ENCODE data around the gene SPTBN4. TPM values are rescaled to one million over a fixed set of nuclear protein-coding genes. Genes with fewer than 3 reads are reported as not detected.

The SPTBN4 gene
- polyA plus RNA-seq, 1 donor from 2014 or later = 12.7 TPM

DNA sequence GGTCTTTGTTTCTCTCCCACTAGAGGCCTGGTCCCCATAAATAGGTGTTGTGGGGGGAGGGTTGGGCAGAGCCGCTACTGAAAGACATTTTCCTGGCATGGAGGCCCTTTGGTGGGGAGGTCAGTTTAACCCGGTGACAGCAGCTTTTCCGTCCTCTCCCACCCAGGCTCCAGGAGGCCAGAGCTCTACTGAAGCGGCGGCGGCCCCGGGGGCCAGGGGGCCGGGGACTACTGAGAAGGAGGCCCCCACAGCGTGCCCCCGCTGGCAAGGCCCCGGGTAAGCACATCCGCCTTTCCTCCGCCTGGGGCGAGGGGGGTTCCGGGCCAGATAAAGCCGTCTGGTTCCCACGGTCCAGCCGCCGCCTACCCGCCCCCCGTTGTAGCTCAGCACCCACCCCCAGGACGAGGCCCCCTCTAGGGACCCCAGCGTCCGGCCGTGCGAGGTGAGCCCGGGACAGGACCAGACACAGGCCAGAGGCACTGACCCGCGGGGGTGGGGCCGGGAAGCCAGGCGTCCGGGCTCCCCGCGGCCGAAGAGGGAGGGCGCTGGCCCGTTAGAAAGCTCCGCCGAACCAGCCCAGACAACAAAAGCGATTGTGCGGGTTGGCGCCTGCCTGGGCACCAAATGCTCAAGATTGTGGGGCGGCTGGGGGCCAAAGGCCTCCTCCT, 133.2 kb downstream of the SPTBN4 start:
- TF ChIP-seq EP300 (conservative IDR thresholded peaks at IDR 0.05; ENCODE audit: poor library complexity, severe bottlenecking) (no peak), TAF1 (IDR thresholded peaks at IDR 0.05; ENCODE audit: low read depth) (no peak)
- peaks cover 4% of the 10 kb centered on the region for H3F3A ChIP-seq (ENCODE audit: insufficient read depth, low read length, poor library complexity, severe bottlenecking)
- no peaks in the 10 kb centered on the region for H3K79me2 ChIP-seq (replicated peaks; ENCODE audit: insufficient read depth, low read length)
- no peaks in the 10 kb centered on the region for H3K9me3 ChIP-seq (ENCODE audit: low read length)
- no peaks in the 10 kb centered on the region for H3K9me2 ChIP-seq (ENCODE audit: insufficient read depth, low read length)
- no peak overlapping the region for H3K27ac ChIP-seq (ENCODE audit: low read length)
- H3K4me2 ChIP-seq (ENCODE audit: low read length) = no peak overlapping the region
- H3K36me3 ChIP-seq (ENCODE audit: insufficient read depth, low read length) = no peaks in the 10 kb centered on the region
- peak overlapping the region; percentile 61 for H3K4me3 ChIP-seq (ENCODE audit: low read length)
- no peaks in the 10 kb centered on the region for H4K20me1 ChIP-seq (ENCODE audit: insufficient read depth)
- peaks cover 34% of the 10 kb centered on the region for H3K27me3 ChIP-seq (ENCODE audit: insufficient read depth, low read depth, low read length)
- H3K9ac ChIP-seq (ENCODE audit: low read length) = peak overlapping the region; percentile 27
- H2AFZ ChIP-seq (ENCODE audit: low read depth, low read length) = no peak overlapping the region

DNA sequence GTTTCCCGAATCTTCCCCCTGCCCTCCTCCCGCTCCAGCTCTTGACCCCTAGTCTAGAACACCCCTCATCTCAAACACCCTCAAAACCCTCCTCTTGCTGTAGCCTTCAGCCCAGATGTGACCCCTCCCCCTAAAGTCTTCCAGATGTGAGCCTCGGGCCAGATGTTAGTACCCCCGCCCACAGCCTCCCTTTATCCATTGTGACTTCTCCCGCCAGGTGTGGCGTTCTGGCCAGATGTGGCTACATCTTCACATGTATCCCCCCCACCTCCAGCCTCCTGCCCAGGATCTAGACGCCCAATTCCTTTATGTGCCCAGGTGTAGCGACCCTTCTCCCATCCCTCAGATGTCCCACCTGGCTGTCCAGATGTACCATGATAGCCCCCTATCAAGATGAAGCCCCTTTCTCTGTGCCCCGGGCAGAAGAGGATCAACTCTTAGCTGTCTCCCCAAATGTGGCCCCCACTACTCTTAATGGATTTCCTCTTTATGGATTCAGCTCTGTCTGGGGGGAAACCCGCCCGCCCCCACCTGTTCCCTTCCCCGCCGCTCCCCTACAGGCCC, 133.9 kb downstream of the SPTBN4 start:
- no peak overlapping the region for H2AFZ ChIP-seq (ENCODE audit: low read depth, low read length)
- no peaks in the 10 kb centered on the region for H3K36me3 ChIP-seq (ENCODE audit: insufficient read depth, low read length)
- TF ChIP-seq RAD21 (conservative IDR thresholded peaks at IDR 0.05) = no peak
- TF ChIP-seq EP300 (conservative IDR thresholded peaks at IDR 0.05; ENCODE audit: poor library complexity, severe bottlenecking) = no peak
- TF ChIP-seq, protein P1, sequence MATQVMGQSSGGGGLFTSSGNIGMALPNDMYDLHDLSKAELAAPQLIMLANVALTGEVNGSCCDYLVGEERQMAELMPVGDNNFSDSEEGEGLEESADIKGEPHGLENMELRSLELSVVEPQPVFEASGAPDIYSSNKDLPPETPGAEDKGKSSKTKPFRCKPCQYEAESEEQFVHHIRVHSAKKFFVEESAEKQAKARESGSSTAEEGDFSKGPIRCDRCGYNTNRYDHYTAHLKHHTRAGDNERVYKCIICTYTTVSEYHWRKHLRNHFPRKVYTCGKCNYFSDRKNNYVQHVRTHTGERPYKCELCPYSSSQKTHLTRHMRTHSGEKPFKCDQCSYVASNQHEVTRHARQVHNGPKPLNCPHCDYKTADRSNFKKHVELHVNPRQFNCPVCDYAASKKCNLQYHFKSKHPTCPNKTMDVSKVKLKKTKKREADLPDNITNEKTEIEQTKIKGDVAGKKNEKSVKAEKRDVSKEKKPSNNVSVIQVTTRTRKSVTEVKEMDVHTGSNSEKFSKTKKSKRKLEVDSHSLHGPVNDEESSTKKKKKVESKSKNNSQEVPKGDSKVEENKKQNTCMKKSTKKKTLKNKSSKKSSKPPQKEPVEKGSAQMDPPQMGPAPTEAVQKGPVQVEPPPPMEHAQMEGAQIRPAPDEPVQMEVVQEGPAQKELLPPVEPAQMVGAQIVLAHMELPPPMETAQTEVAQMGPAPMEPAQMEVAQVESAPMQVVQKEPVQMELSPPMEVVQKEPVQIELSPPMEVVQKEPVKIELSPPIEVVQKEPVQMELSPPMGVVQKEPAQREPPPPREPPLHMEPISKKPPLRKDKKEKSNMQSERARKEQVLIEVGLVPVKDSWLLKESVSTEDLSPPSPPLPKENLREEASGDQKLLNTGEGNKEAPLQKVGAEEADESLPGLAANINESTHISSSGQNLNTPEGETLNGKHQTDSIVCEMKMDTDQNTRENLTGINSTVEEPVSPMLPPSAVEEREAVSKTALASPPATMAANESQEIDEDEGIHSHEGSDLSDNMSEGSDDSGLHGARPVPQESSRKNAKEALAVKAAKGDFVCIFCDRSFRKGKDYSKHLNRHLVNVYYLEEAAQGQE (IDR thresholded peaks at IDR 0.05; ENCODE audit: borderline replicate concordance) = no peak
- no peak for TF ChIP-seq SMC3 (conservative IDR thresholded peaks at IDR 0.05; ENCODE audit: poor library complexity)
- TF ChIP-seq TAF1 (IDR thresholded peaks at IDR 0.05; ENCODE audit: low read depth) = no peak
- H3K9me2 ChIP-seq (ENCODE audit: insufficient read depth, low read length) = no peaks in the 10 kb centered on the region
- H3F3A ChIP-seq (ENCODE audit: insufficient read depth, low read length, poor library complexity, severe bottlenecking) = peaks cover 4% of the 10 kb centered on the region
- H4K20me1 ChIP-seq (ENCODE audit: insufficient read depth) = no peaks in the 10 kb centered on the region
- no peaks in the 10 kb centered on the region for H3K9me3 ChIP-seq (ENCODE audit: low read length)
- peak overlapping the region; percentile 31 for H3K4me3 ChIP-seq (ENCODE audit: low read length)
- H3K27ac ChIP-seq (ENCODE audit: low read length) = no peak overlapping the region
- H3K4me2 ChIP-seq (ENCODE audit: low read length) = no peak overlapping the region
- H3K79me2 ChIP-seq (replicated peaks; ENCODE audit: insufficient read depth, low read length) = no peaks in the 10 kb centered on the region
- no peak overlapping the region for H3K9ac ChIP-seq (ENCODE audit: low read length)
- peaks cover 40% of the 10 kb centered on the region for H3K27me3 ChIP-seq (ENCODE audit: insufficient read depth, low read depth, low read length)

DNA sequence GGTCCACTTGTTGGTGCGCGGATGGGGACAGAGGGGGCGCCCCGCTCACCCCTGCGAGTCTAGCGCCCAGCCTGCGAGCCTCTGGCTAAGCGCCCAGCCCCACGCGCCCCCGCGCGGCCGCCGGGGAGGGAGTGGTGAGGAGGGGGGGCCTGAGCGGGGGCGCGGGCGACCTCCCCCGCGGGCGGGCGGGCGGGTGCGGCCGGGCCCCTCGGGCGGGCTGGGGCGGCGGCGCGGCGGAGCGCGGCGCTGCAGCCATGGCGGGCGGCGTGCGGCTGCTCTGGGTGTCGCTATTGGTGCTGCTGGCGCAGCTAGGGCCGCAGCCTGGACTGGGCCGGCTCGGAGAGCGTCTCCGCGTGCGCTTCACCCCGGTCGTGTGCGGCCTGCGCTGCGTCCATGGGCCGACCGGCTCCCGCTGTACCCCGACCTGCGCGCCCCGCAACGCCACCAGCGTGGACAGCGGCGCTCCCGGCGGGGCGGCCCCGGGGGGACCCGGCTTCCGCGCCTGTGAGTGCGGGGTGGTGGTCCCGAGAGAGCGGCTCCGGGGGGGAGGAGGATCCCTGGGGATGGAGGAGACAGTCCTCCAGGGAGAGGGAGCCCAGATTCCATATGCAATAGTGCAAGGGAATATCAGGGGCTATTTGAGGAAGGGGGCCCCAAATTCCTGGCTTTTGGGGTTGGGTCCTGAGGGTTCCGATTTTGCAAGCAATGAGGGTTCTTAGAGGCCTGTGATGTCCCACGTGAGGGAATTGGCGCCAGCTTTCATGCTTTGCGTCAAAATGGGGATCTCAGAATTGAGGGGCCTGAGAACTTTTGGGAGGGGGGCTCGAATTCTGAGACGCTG, 134.6 kb downstream of the SPTBN4 start, which contains the start of gene LTBP4:
LTBP4 (plus strand) TSS at position 236 of the 841 bp plus-strand sequence; CDS start at position 255, 19 bp downstream.
- H3K27me3 ChIP-seq (ENCODE audit: insufficient read depth, low read depth, low read length) = peaks cover 47% of the 10 kb centered on the region
- H4K20me1 ChIP-seq (ENCODE audit: insufficient read depth) = no peaks in the 10 kb centered on the region
- peak within 1 kb of the TSS; percentile 27 for H3K9ac ChIP-seq (ENCODE audit: low read length)
- peak within 1 kb of the TSS; percentile 51 for H3K4me3 ChIP-seq (ENCODE audit: low read length)
- H3K79me2 ChIP-seq (replicated peaks; ENCODE audit: insufficient read depth, low read length) = no peaks in the 10 kb centered on the region
- H3F3A ChIP-seq (ENCODE audit: insufficient read depth, low read length, poor library complexity, severe bottlenecking) = peaks cover 4% of the 10 kb centered on the region
- no peaks in the 10 kb centered on the region for H3K9me2 ChIP-seq (ENCODE audit: insufficient read depth, low read length)
- H3K27ac ChIP-seq (ENCODE audit: low read length) = no peak within 1 kb of the TSS
- H3K9me3 ChIP-seq (ENCODE audit: low read length) = no peaks in the 10 kb centered on the region
- TF ChIP-seq EP300 (conservative IDR thresholded peaks at IDR 0.05; ENCODE audit: poor library complexity, severe bottlenecking) (no peak), TAF1 (IDR thresholded peaks at IDR 0.05; ENCODE audit: low read depth) (no peak), RAD21 (conservative IDR thresholded peaks at IDR 0.05) (no peak), MXI1 (conservative IDR thresholded peaks at IDR 0.05; ENCODE audit: poor library complexity, severe bottlenecking) (no peak), EZH2 (IDR thresholded peaks at IDR 0.05; ENCODE audit: borderline replicate concordance, insufficient read depth, low read length, poor library complexity, severe bottlenecking) (no peak), SMC3 (conservative IDR thresholded peaks at IDR 0.05; ENCODE audit: poor library complexity) (no peak), POLR2AphosphoS5 (IDR thresholded peaks at IDR 0.05) (no peak)
- TF ChIP-seq, protein P1 (IDR thresholded peaks at IDR 0.05; ENCODE audit: borderline replicate concordance) = no peak
- TF ChIP-seq, protein P2, sequence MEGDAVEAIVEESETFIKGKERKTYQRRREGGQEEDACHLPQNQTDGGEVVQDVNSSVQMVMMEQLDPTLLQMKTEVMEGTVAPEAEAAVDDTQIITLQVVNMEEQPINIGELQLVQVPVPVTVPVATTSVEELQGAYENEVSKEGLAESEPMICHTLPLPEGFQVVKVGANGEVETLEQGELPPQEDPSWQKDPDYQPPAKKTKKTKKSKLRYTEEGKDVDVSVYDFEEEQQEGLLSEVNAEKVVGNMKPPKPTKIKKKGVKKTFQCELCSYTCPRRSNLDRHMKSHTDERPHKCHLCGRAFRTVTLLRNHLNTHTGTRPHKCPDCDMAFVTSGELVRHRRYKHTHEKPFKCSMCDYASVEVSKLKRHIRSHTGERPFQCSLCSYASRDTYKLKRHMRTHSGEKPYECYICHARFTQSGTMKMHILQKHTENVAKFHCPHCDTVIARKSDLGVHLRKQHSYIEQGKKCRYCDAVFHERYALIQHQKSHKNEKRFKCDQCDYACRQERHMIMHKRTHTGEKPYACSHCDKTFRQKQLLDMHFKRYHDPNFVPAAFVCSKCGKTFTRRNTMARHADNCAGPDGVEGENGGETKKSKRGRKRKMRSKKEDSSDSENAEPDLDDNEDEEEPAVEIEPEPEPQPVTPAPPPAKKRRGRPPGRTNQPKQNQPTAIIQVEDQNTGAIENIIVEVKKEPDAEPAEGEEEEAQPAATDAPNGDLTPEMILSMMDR (IDR thresholded peaks at IDR 0.05; ENCODE audit: poor library complexity, severe bottlenecking) = no peak
- no peaks in the 10 kb centered on the region for H3K36me3 ChIP-seq (ENCODE audit: insufficient read depth, low read length)
- H2AFZ ChIP-seq (ENCODE audit: low read depth, low read length) = no peak within 1 kb of the TSS
- no peak within 1 kb of the TSS for H3K4me2 ChIP-seq (ENCODE audit: low read length)

Measured in neural cell (in vitro differentiated cells).